GM10847 (cell line): Measurements from ENCODE around the gene CDAN1.

ENCODE experiments used
- POLR2A ChIP-seq: IDR thresholded peaks from 2 replicates; pipeline ENCODE4 v1.6.1; 2011; ENCODE audit not compliant: insufficient read length; ENCODE audit errors: extremely low read depth

Gene CDAN1

DNA sequence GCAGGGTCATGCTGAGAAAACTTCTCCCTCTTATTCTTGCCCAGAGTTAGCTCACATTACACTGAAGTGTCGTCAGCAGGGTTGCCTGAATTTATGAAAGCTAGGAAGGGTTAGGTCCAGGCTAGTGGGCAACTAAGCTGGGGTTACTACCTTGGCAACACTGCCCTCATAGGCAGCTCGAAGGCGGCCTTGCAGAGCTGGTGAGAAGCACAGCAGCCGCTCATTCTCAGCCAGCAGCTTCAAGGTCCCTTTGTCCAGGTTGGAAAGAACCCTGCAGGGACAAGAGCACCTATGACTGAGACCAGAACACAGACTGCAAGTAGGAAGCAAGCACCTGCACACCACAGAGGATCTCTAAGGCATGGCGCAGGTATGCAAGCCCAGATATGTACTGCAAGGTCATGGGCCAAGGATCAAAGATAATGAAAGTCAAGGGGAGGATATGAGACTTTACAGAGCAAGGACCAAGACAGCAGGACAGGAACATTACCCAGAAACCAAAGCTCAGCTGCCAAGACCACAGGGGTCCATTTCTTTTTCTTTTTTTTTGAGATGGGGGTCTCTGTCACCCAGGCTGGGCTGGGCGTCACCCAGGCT lies 2.8 kb downstream of the CDAN1 start:
- no peak for TF ChIP-seq POLR2A

DNA sequence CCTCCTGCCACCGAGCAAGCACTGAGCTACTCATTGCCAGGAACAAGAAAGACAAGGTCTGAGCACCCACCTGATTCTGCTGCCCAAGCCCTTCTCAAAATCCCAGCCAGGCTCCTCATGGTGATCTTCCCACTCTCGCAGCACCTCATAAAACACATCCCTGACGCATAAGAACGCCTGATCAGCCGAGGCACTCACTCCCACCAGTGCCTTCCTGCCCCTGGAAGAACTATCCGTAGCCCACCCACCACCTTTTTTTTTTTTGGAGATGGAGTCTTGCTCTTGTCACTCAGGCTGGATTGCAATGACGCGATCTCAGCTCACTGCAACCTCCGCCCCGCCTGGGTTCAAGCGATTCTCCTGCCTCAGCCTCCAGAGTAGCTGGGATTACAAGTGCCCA lies 3.9 kb downstream of the CDAN1 start:
- no peak for TF ChIP-seq POLR2A

DNA sequence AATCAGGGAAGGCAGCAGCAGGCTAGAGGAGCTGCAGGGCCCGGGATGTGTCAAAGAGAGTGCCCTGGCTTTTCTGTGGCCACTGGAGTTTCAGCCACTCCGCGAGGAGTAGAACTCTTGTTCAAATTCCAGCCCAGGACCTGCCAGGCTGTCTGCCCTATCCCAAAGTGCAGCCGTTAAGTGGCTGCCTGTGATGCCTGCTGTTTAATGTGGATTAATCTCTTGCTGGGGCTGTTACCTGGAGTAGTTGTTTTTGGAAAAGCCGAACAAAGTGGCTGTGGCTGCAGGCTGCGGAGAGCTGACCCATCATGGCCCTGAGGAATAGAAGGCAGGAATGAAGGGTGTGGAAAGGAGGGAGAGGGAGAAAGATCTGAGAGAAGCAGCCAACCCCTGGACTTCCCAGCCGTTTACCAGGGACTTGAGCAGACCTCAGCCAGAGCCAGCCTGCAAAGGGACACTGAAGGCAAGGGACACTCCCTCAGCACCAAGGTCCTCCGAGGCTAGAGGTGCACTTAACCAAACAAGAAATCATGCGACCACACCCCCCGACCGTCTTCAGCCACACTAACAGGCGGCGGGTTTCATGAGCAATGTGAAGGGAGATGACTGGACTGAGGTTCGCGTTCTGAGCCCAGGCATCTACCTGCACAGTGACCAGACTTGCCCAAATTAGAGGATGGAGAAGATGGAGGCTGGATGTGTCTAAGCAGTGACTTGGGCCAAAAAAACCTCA lies 4.7 kb downstream of the CDAN1 start:
- TF ChIP-seq POLR2A: no peak

DNA sequence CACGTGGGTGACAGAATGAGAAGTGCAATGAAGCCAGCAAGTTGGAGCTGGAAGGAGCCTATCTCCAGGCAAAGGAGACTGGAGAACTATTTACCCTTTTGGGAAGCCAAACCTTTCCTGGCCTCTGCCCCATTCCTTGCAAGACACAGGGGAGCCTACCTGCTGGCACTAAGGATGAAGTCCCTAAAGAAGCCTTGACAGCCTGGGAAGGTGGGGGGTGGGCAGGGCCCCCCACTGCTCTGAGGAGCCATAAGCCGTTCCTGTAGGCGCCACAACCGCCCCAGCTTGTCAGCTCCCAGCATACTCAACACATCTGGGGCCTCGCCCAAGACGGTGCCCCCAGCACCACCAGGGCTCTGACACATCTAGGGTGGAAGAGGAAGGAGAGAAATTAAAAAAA lies 5.5 kb downstream of the CDAN1 start:
- no peak for TF ChIP-seq POLR2A

DNA sequence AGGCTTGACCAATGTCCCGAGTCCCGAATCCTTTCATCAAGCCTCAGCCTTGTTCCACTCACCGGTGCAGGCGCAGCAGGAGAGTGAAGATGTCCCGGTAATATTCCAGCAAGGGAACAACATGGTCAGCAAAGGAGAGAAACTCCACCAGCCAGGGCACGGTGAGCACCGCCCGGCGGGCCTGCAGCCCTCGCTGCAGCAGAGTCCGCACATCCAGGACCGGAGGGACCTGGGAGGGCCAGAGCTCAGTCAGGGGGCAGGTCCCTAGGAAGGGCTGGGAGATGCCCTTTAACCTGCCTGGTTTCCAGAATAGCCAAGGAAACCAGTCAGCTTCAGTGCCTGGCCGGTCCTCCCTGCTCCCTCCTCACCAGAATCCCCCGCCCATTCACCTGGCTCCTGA lies 6.4 kb downstream of the CDAN1 start:
- no peak for TF ChIP-seq POLR2A

DNA sequence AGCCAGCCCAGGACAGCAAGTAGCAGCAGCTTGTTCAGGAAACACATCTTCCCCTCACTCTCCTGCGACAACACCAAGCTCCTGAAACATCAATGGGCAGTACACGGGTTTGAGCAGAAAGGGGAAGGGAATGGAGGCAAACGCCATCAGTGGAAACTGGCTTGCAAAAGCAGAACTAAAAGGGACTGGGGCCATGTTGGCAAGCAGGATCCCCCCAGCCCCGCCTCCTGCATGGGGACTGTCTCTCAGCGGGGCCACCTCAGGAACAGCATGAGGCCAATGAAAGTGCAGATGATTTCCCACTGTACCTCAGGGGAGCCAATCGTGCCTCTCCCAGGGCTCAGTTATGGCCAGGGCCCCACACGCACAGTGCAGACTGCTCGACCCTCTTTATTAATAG lies 6.8 kb downstream of the CDAN1 start:
- TF ChIP-seq POLR2A: no peak

DNA sequence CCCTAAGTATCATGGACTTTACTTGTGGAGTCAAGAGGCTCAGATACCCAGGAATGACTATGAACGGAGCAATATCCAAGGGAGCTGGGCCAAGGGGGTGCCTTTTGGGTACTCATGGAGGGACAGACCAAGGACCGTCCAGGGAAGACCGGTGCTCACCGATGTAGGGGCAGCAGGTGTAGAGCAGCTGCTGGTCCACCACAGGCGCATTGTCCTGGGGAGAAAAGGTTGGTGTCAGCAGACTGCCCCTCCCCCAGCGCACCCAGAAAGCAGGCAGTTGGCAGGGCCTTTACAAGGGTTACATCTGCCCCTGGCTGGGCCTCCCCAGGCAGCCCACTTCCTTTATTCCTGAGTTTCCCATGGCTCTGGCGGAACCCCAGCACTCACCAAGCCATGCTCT lies 7.5 kb downstream of the CDAN1 start:
- no peak for TF ChIP-seq POLR2A

DNA sequence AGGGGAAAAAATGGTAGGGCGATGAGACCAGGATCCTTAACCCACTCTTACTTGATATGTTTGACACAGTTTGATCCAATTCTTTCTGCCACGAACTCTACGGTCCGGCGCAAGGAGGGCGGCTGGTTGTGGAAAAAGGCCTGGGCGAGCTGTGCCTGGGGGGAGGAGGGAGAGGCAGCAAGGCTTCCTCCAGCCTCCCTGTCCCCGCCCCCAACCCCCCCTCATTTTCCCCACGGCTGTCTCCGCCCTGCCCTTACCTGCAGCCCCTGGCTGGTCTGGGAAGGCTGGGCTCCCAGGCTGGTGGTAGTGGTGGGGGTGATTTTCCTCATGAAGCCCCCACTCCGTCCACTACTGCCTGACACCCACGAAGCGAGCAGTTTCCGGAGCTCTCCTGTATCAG lies 8.0 kb downstream of the CDAN1 start:
- TF ChIP-seq POLR2A: no peak

DNA sequence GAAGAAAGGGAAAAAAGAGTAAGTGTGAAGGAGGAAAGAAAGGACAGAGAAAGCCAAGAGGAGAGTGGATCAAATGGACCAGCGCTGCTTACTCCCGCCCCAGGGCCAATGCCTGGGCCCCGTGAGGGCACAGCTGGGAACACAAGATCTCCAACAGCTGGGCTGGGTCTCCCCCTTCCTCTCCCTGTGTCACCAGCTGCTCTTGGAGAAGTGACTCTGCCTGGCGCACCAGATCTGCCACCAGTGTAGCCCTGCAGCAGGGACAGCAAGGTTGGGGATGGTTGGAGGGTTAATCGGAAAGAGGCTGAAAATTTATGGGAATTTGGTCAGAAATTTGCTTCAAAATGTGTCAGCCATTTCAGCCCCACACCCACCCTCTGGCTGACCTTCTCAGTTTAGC lies 8.4 kb downstream of the CDAN1 start:
- no peak for TF ChIP-seq POLR2A

DNA sequence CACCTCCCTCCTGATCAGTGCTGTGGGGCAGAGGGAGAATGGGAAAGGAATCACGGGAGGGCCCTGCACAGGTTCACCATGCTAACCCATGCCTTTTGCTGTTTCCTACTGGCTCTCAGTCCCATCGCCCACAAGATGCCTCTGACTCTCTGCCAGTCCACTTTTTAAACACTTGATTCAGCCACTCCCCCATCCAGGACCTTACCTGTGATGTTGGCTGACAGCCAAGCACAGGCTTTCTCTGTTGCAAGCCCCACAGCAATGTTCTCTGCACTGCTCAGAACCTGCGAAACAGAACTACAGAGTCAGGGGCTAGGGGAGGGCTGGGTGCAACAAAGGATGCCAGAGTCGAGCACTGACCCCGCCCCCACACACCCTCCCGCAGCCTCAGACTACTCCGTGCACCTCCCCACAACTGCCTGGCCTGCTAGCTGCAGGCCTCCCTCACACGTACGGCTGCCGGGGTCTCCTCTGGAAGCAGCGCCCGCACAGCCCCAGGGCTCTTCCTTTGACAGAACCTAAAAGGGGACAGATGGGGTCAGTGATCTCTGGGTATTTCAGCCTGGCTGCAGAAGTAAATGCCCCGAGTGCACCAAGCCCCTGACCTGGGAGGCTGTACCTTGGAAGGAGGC lies 9.1 kb downstream of the CDAN1 start:
- no peak for TF ChIP-seq POLR2A

DNA sequence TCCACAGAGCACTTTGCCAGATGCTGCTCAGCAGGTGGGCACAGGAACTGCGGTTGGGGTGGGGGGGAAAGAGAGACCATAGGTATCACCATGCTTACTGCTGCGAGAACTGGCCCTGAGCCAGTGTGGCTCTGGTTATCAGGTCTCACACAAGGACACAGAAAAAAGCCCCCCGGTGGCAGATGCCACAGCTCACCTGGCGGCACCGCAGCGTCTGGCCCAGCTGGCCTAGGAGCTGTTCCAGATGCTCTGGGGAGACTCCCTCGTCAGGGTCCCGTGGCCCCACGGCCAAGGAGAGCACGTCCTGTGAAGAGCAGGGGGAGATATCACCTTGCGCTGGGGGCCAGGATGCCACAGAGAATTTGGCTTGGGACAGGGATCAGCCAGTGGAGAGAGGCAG lies 10.8 kb downstream of the CDAN1 start:
- no peak for TF ChIP-seq POLR2A

DNA sequence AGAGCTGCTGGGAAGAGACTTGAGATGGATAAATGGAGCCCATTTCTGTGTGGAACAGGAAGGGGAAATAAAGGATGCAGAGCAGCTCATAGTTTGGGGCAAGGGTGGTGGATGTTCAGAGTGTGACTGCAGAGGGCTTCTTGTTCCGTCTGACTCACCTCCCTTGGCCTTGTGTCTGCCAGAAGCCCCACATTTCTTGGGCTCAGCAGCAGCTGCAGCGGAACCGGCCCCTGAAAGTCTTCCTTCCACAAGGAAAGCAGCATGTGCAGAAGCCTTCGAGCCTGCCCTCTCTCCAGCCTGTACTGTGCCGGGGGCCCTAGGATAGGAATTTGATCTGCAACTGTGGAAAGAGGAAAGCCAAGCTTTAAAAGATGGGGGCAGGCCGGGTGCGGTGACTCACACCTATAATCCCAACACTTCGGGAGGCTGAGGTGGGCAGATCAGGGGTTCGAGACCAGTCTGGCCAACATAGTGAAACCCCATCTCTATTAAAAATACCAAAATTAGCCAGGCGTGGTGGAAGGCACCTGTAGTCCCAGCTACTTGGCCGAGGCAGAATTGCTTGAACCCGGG lies 11.5 kb downstream of the CDAN1 start:
- TF ChIP-seq POLR2A: no peak

DNA sequence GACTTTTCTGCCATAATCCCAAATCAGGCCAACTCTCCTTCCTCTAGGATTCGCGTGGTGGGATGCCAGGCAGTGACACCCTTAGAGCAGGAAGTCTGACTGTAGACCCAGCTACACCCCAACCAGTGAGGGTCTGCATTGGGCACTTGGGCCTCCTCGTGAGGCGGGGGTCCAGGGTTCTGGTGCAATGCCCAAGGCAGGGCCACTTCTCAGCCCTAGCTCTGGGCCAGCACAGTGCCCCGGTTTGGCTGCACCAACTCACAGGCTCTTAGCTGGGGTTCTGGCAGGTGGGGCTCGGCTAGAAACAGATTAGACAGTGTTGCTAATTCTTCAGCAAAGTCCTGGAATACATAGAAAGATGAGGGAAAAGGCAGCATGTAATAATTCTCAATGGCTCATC lies 12.7 kb downstream of the CDAN1 start:
- no peak for TF ChIP-seq POLR2A

DNA sequence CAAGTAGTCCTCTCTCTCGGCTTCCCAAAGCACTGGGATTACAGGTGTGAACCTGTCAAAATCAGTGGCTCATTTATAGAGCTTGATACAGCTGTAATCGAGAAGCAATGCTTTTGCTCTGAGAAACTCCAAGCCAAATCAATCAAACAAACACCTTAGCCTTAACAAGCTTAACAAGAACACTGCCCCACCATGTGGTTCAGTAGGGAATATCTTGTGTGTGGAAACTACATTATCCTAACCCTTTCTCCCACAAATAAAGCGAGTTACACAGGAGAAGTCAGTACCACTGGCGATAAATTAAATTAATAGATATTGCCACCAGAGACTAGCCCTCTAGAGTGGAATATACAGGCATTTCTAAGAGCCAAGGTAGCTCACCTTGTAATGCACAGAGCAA lies 13.9 kb downstream of the CDAN1 start:
- no peak for TF ChIP-seq POLR2A

DNA sequence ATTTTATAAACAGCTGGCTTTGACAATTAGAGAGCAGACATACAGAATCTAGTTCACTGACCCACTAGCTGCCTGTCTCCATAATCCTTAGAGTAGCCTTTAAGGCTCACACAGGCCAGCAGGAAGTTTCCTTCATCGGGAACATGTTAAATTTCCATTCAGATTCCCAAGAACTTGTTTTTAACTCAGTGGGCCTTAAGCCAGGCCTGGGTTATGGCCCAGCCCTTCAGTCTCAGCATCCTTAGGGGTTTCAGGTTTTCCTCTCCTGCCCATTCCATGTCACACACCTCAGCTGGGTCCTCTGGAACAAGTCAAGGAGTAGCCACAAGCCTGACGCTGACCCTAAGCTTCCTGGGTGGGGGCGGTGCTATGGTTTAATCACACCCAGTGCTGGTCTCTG lies 15.0 kb downstream of the CDAN1 start:
- no peak for TF ChIP-seq POLR2A

DNA sequence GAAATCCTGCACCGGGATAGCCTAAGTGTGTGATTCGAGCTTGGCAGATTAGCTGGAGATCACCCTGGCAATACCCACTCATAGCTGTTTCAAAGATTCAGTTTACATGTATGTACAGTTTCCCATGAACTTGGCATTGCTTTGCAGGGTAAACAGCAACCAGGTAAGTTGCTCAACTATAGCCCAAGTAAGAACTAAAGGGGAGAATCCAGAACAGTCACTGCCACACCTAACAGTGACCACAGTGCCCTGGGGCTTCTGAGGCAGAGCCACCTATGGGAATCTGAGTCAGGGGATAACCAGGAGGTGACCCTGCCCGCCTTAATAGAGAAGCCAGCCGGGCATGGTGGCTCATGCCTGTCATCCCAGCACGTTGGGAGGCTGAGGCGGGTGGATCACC lies 15.9 kb downstream of the CDAN1 start:
- TF ChIP-seq POLR2A: no peak
